ENCODE data around the gene SMIM1. TPM values are rescaled to one million over a fixed set of nuclear protein-coding genes. Genes with fewer than 3 reads are reported as not detected.

SMIM1 gene
- polyA plus RNA-seq, 2 of the 4 experiments (the other 2 are of a cell fraction): 0.67 to 1.1 TPM

- CTCF ChIA-PET: interaction anchor here (0.9 to 1.1 kb wide), 2 partner anchors 10 to 19 kb away, joined by 3 to 4 read pairs; no protein-coding TSS in a partner anchor
- 83% methylated on average over 6 of the region's 6 CpGs for WGBS (ENCODE audit: missing lambda C conversion rate)
- FAIRE-seq: no peak
Observed at GRCh38 chr1:3821004-3821403, 48.5 kb downstream of the SMIM1 start.

GRCh38 chr1:3821447-3821846 is 48.9 kb downstream of the SMIM1 start:
- WGBS (ENCODE audit: missing lambda C conversion rate): 89% methylated on average over 13 of the region's 13 CpGs

More at GRCh38 chr1:3821004-3821403, 48.5 kb downstream of the SMIM1 start:
- Histone ChIP-seq H3K4me2 (no peak overlapping the region), H3K9me3 (no peaks in the 10 kb centered on the region), H3K27ac (no peak overlapping the region), H3K4me3 (no peak overlapping the region), H3K4me1 (no peaks in the 10 kb centered on the region)
- no peak for TF ChIP-seq EHMT2 (IDR thresholded peaks at IDR 0.05; ENCODE audit: low read depth)
- no peak for TF ChIP-seq CEBPB (IDR thresholded peaks at IDR 0.05)
- TF ChIP-seq CBX2 (IDR thresholded peaks at IDR 0.05; ENCODE audit: borderline replicate concordance, low read depth): no peak
- no peak for TF ChIP-seq NR3C1 (IDR thresholded peaks at IDR 0.05)
- no peak for TF ChIP-seq RAD21 (conservative IDR thresholded peaks at IDR 0.05 in 1 of 2, IDR thresholded peaks at IDR 0.05 in 1 of 2)
- TF ChIP-seq MAFK (IDR thresholded peaks at IDR 0.05; ENCODE audit: partially characterized antibody): no peak
- POLR2A ChIA-PET: no interaction called here
- DNase-seq (ENCODE audit: low read depth in 1 of 2, low spot score in 1 of 2) (no peak), ATAC-seq (no peak)

More at GRCh38 chr1:3821447-3821846, 48.9 kb downstream of the SMIM1 start:
- Histone ChIP-seq H3K4me2 (no peak overlapping the region), H3K9me3 (no peaks in the 10 kb centered on the region), H3K4me1 (no peaks in the 10 kb centered on the region), H3K4me3 (no peak overlapping the region), H3K27ac (no peak overlapping the region)
- DNase-seq (ENCODE audit: low read depth in 1 of 2, low spot score in 1 of 2) (no peak), ATAC-seq (no peak), FAIRE-seq (no peak)
- TF ChIP-seq REST (IDR thresholded peaks at IDR 0.05): no peak
- TF ChIP-seq EHF (CRISPR knock-in tag; IDR thresholded peaks at IDR 0.05): no peak
- TF ChIP-seq NR3C1 (IDR thresholded peaks at IDR 0.05): no peak
- TF ChIP-seq HOXB5 (CRISPR knock-in tag; IDR thresholded peaks at IDR 0.05): no peak
- no peak for TF ChIP-seq MYC (IDR thresholded peaks at IDR 0.05; ENCODE audit: borderline replicate concordance, low read length)
- TF ChIP-seq BHLHE40 (IDR thresholded peaks at IDR 0.05; ENCODE audit: low read depth, low read length): no peak
- TF ChIP-seq KDM5A (IDR thresholded peaks at IDR 0.05): no peak
- no peak for TF ChIP-seq ZC3H11A (IDR thresholded peaks at IDR 0.05)
- no peak for TF ChIP-seq ZFP36 (IDR thresholded peaks at IDR 0.05; ENCODE audit: borderline replicate concordance, partially characterized antibody)
- no peak for TF ChIP-seq NPAS2 (CRISPR knock-in tag; IDR thresholded peaks at IDR 0.05; ENCODE audit: borderline replicate concordance)
- no peak for TF ChIP-seq CHD2 (IDR thresholded peaks at IDR 0.05; ENCODE audit: low read length, partially characterized antibody)
- no peak for TF ChIP-seq CTCF (IDR thresholded peaks at IDR 0.05)
- TF ChIP-seq PHF8 (IDR thresholded peaks at IDR 0.05; ENCODE audit: borderline replicate concordance, low read depth): no peak
- no peak for TF ChIP-seq EP300 (IDR thresholded peaks at IDR 0.05)
- ChIA-PET POLR2A (no interaction called here), CTCF (interaction anchor here (0.9 to 1.1 kb wide), 2 partner anchors 10 to 19 kb away, joined by 3 to 4 read pairs; no protein-coding TSS in a partner anchor)
